ENCODE data around the gene SUPT3H.
A peak's percentile ranks its signal among the peaks of the same experiment; 100 is the strongest.

The SUPT3H gene

GRCh38 chr6:45377554-45378333, at the start of gene SUPT3H:
SUPT3H (minus strand) TSS chr6:45377934.
- DNase-seq (ENCODE audit: low read depth in 1 of 2, low spot score in 1 of 2) = peak; percentile 63 to 94
- TF ChIP-seq JUND (IDR thresholded peaks at IDR 0.05; ENCODE audit: low read depth) = no peak
- in situ Hi-C loops (cut with HindIII; ENCODE audit: low pct_unique_long_range_greater_than_20kb, low sequenced_read_pairs) = no loop called here

- DNase-seq (ENCODE audit: low read depth in 1 of 2, low spot score in 1 of 2) = no peak
- in situ Hi-C loops (cut with HindIII; ENCODE audit: low pct_unique_long_range_greater_than_20kb, low sequenced_read_pairs) = no loop called here
- TF ChIP-seq JUND (IDR thresholded peaks at IDR 0.05; ENCODE audit: low read depth) = no peak
Observed at GRCh38 chr6:45426251-45426650, 48.5 kb upstream of the SUPT3H start.

GRCh38 chr6:45424451-45424861, 46.7 kb upstream of the SUPT3H start:
- in situ Hi-C loops (cut with HindIII; ENCODE audit: low pct_unique_long_range_greater_than_20kb, low sequenced_read_pairs) = no loop called here
- DNase-seq (ENCODE audit: low read depth in 1 of 2, low spot score in 1 of 2) = no peak
- TF ChIP-seq JUND (IDR thresholded peaks at IDR 0.05; ENCODE audit: low read depth) = no peak

GRCh38 chr6:45423824-45424450, 46.2 kb upstream of the SUPT3H start:
- no peak for TF ChIP-seq JUND (IDR thresholded peaks at IDR 0.05; ENCODE audit: low read depth)
- no peak for DNase-seq (ENCODE audit: low read depth in 1 of 2, low spot score in 1 of 2)
- in situ Hi-C loops (cut with HindIII; ENCODE audit: low pct_unique_long_range_greater_than_20kb, low sequenced_read_pairs) = no loop called here

- DNase-seq (ENCODE audit: low read depth in 1 of 2, low spot score in 1 of 2) = no peak
- in situ Hi-C loops (cut with HindIII; ENCODE audit: low pct_unique_long_range_greater_than_20kb, low sequenced_read_pairs) = no loop called here
- no peak for TF ChIP-seq JUND (IDR thresholded peaks at IDR 0.05; ENCODE audit: low read depth)
Observed at GRCh38 chr6:45423111-45423823, 45.5 kb upstream of the SUPT3H start.

- no peak for TF ChIP-seq JUND (IDR thresholded peaks at IDR 0.05; ENCODE audit: low read depth)
- peak; percentile 43 to 49 for DNase-seq (ENCODE audit: low read depth in 1 of 2, low spot score in 1 of 2)
- in situ Hi-C loops (cut with HindIII; ENCODE audit: low pct_unique_long_range_greater_than_20kb, low sequenced_read_pairs) = no loop called here
Observed at GRCh38 chr6:45422503-45423110, 44.9 kb upstream of the SUPT3H start.

- in situ Hi-C loops (cut with HindIII; ENCODE audit: low pct_unique_long_range_greater_than_20kb, low sequenced_read_pairs) = no loop called here
- DNase-seq (ENCODE audit: low read depth in 1 of 2, low spot score in 1 of 2) = peak; percentile 48 to 72
- TF ChIP-seq JUND (IDR thresholded peaks at IDR 0.05; ENCODE audit: low read depth) = no peak
Observed at GRCh38 chr6:45421709-45422502, 44.2 kb upstream of the SUPT3H start.

GRCh38 chr6:45420909-45421708, 43.4 kb upstream of the SUPT3H start:
- peak; percentile 7 to 25 for DNase-seq (ENCODE audit: low read depth in 1 of 2, low spot score in 1 of 2)
- in situ Hi-C loops (cut with HindIII; ENCODE audit: low pct_unique_long_range_greater_than_20kb, low sequenced_read_pairs) = no loop called here
- no peak for TF ChIP-seq JUND (IDR thresholded peaks at IDR 0.05; ENCODE audit: low read depth)

- in situ Hi-C loops (cut with HindIII; ENCODE audit: low pct_unique_long_range_greater_than_20kb, low sequenced_read_pairs) = no loop called here
- no peak for TF ChIP-seq JUND (IDR thresholded peaks at IDR 0.05; ENCODE audit: low read depth)
- DNase-seq (ENCODE audit: low read depth in 1 of 2, low spot score in 1 of 2) = peak in 1 of 2 experiments; percentile 36
Observed at GRCh38 chr6:45420083-45420908, 42.6 kb upstream of the SUPT3H start.

GRCh38 chr6:45419571-45420082, 41.9 kb upstream of the SUPT3H start:
- in situ Hi-C loops (cut with HindIII; ENCODE audit: low pct_unique_long_range_greater_than_20kb, low sequenced_read_pairs) = no loop called here
- peak; percentile 54 to 96 for DNase-seq (ENCODE audit: low read depth in 1 of 2, low spot score in 1 of 2)

More at GRCh38 chr6:45419571-45420082, 41.9 kb upstream of the SUPT3H start:
- no peak for TF ChIP-seq JUND (IDR thresholded peaks at IDR 0.05; ENCODE audit: low read depth)
